Thyroid gland (tissue), 4 donors: ENCODE results near the gene ALCAM. TPM values are rescaled to one million over a fixed set of nuclear protein-coding genes. Genes with fewer than 3 reads are reported as not detected.

Source experiments
- DNase-seq, 2 donors: peaks; one replicate each; pipeline ENCODE4 v3.0.0-alpha.2; 2019
- H3K27ac ChIP-seq, 3 donors: fragments of 200-600 bp; sonication (generic); 1 replicate in 2 of 3; 2 replicates in 1 of 3; pipeline ENCODE4 v1.5.1; 2016 to 2019; ENCODE audit warnings: mild to moderate bottlenecking in 1 of 3, moderate library complexity in 1 of 3
- H3K27me3 ChIP-seq: fragments of 200-600 bp; sonication (generic); one replicate; pipeline ENCODE4 v1.5.1; 2019
- H3K36me3 ChIP-seq, 2 donors: fragments of 200-600 bp; sonication (generic); one replicate each; pipeline ENCODE4 v1.5.1; 2016 to 2019
- H3K4me1 ChIP-seq, 2 donors: fragments of 200-600 bp; sonication (generic); one replicate each; pipeline ENCODE4 v1.5.1; 2017 to 2019
- H3K4me3 ChIP-seq, 3 donors: fragments of 200-600 bp; sonication (generic); replicated peaks in 1 of 3; 1 replicate in 2 of 3; 2 replicates in 1 of 3; pipeline ENCODE4 v1.5.1; 2016; ENCODE audit warnings: mild to moderate bottlenecking in 1 of 3
- H3K9me3 ChIP-seq: fragments of 200-600 bp; sonication (generic); one replicate; pipeline ENCODE4 v1.5.1; 2017
- POLR2A ChIP-seq, 2 donors: fragments of 450-650 bp; IDR thresholded peaks; one replicate each; pipeline ENCODE4 v1.6.1; 2017; ENCODE audit warnings: antibody characterized with exemption in 2 of 2, mild to moderate bottlenecking in 2 of 2, moderate library complexity in 1 of 2
- WGBS, 2 donors: methylation state at CpG; one replicate each; pipeline ENCODE4 v1.1.5; 2017; 5-methylcytosine and 5-hydroxymethylcytosine counted together
- intact Hi-C: fragments of 100-400 bp; cut with DNase I; formaldehyde crosslinking; loops from one replicate; pipeline ENCODE4 v1.15.1; 2023
- total RNA-seq, 4 donors: library from RNA; depleted of rRNA; stranded (reverse); fragments of >200 nt; gene quantifications; one replicate each; pipeline ENCODE4 v1.2.3, GENCODE V29; 2016
- TF ChIP-seq, protein P1 (sequence below), 6 experiments: fragments of 200-600 bp in 3 of 6; fragments of 450-650 bp in 3 of 6; sonication (generic) in 3 of 6; IDR thresholded peaks; one replicate each; pipeline ENCODE4 v1.5.1; 2016 to 2019; ENCODE audit warnings: antibody characterized with exemption in 6 of 6, mild to moderate bottlenecking in 2 of 6, inconsistent platforms in 1 of 6, moderate library complexity in 1 of 6

Gene ALCAM
- total RNA-seq, 4 donors from 2014 or later = 86.5 to 129 (median 108) TPM

DNA sequence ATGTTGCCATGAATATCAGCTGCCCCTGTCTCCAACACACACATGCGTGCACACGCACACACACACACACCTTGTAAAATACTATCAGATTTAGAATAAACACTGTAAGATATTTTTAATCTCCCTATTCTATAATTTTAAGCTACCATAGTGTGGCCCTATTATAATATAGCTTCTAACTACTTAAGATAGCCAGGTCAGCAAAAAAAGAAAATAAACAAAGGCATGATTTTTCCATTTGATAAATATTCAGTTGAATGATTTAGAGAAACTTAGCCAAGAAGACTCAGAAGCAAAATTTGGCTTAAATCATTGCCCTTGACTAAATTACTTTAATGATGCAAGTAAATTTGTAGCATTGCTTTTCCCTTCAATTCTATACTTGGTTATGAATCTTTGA, 162.2 kb downstream of the ALCAM start:
- WGBS, 2 donors = 98 to 99% methylated on average over 2 of the region's 2 CpGs
- no peak for DNase-seq
- TF ChIP-seq, protein P1, sequence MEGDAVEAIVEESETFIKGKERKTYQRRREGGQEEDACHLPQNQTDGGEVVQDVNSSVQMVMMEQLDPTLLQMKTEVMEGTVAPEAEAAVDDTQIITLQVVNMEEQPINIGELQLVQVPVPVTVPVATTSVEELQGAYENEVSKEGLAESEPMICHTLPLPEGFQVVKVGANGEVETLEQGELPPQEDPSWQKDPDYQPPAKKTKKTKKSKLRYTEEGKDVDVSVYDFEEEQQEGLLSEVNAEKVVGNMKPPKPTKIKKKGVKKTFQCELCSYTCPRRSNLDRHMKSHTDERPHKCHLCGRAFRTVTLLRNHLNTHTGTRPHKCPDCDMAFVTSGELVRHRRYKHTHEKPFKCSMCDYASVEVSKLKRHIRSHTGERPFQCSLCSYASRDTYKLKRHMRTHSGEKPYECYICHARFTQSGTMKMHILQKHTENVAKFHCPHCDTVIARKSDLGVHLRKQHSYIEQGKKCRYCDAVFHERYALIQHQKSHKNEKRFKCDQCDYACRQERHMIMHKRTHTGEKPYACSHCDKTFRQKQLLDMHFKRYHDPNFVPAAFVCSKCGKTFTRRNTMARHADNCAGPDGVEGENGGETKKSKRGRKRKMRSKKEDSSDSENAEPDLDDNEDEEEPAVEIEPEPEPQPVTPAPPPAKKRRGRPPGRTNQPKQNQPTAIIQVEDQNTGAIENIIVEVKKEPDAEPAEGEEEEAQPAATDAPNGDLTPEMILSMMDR (IDR thresholded peaks at IDR 0.05) = no peak
- TF ChIP-seq POLR2A (IDR thresholded peaks at IDR 0.05) = no peak
- Histone ChIP-seq H3K36me3 (no peaks in the 10 kb centered on the region), H3K9me3 (no peaks in the 10 kb centered on the region), H3K27ac (no peak overlapping the region), H3K27me3 (no peaks in the 10 kb centered on the region), H3K4me1 (no peaks in the 10 kb centered on the region), H3K4me3 (no peak overlapping the region)
- intact Hi-C loops = no loop called here

DNA sequence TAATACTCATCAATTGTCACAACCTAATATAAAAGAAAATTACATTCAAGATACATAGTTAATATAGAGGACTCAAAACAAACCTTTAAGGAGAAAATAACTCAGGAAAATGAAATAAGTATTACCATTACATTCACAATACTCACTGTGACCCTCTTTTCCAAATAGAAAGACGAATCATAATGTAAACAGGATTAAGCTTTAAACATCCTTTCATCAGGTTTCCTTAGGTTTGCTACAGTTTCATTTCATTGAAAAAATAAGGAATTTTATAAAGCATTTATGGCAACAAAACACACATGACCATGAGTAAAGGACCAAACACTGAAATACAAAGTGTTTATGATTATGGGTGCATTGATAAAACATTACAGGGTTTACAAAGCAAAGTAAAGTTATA, 162.7 kb downstream of the ALCAM start:
- TF ChIP-seq, protein P1 (IDR thresholded peaks at IDR 0.05) = no peak
- TF ChIP-seq POLR2A (IDR thresholded peaks at IDR 0.05) = no peak
- H3K27me3 ChIP-seq = no peaks in the 10 kb centered on the region
- H3K27ac ChIP-seq = no peak overlapping the region
- DNase-seq = no peak
- H3K9me3 ChIP-seq = no peaks in the 10 kb centered on the region
- no peaks in the 10 kb centered on the region for H3K4me1 ChIP-seq
- H3K36me3 ChIP-seq = no peaks in the 10 kb centered on the region
- H3K4me3 ChIP-seq = no peak overlapping the region
- intact Hi-C loops = no loop called here
- WGBS, 2 donors = 81 to 86% methylated on average over 1 of the region's 1 CpG

DNA sequence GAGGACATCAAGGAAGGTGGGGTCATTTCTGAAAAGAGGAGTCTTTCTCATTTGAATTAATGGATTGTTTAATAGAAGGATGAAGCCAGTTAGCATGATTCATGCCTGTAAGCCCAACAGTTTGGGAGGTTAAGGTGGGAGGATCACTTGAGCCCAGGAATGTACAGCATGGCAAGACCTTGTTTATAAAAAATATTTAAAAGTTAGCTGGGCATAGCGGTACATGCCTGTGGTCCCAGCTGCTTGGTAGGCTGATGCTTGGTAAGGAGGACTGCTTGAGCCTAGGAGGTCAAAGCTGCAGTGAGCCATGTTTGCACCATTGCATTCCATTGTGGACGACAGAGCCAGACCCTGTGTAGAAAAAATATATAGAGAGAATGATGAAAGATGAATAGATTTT, 165.5 kb downstream of the ALCAM start:
- 91 to 96% methylated on average over 2 of the region's 2 CpGs for WGBS, 2 donors
- TF ChIP-seq, protein P1 (IDR thresholded peaks at IDR 0.05) = no peak
- no peak for TF ChIP-seq POLR2A (IDR thresholded peaks at IDR 0.05)
- Histone ChIP-seq H3K4me1 (no peaks in the 10 kb centered on the region), H3K27me3 (no peaks in the 10 kb centered on the region), H3K4me3 (no peak overlapping the region), H3K36me3 (no peaks in the 10 kb centered on the region), H3K27ac (no peak overlapping the region), H3K9me3 (no peaks in the 10 kb centered on the region)
- DNase-seq = no peak
- intact Hi-C loops = no loop called here

DNA sequence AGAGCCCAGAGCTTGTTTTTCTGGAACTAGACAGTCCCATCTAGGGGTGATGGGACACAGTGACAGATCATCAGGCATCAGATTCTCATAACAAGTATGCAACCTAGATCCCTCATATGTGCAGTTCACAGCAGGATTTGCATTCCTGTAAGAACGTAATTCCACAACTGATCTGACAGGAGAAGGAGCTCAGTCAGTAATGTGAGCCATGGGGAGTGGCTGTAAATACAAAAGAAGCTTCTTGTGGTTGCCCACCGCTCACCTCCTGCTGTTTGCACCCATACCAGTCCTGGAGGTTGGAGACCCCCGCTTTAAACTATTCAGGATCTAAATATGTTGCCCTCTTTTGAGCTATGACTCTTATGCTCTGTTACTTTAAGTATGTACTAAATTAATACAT, 167.3 kb downstream of the ALCAM start:
- Histone ChIP-seq H3K4me3 (no peak overlapping the region), H3K27me3 (no peaks in the 10 kb centered on the region), H3K36me3 (no peaks in the 10 kb centered on the region), H3K9me3 (no peaks in the 10 kb centered on the region), H3K4me1 (no peaks in the 10 kb centered on the region), H3K27ac (no peak overlapping the region)
- 98 to 100% methylated on average over 3 of the region's 3 CpGs for WGBS, 2 donors
- intact Hi-C loops = no loop called here
- DNase-seq = no peak
- TF ChIP-seq, protein P1 (IDR thresholded peaks at IDR 0.05) = no peak
- no peak for TF ChIP-seq POLR2A (IDR thresholded peaks at IDR 0.05)

DNA sequence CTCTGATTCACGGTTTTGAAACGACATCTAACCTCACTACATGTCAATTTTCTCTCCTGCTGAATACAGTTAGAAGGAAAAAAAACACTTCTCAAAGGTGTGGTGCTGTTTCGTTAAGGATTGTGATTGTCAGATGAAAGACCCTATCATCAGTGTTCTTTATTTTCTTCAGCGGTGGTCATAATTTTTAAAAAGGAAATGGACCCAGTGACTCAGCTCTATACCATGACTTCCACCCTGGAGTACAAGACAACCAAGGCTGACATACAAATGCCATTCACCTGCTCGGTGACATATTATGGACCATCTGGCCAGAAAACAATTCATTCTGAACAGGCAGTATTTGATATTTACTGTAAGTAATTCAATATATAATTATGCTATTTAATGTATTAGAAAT, 167.8 kb downstream of the ALCAM start:
- WGBS, 2 donors = 91% methylated on average over 5 of the region's 5 CpGs
- no peak for TF ChIP-seq POLR2A (IDR thresholded peaks at IDR 0.05)
- TF ChIP-seq, protein P1 (IDR thresholded peaks at IDR 0.05) = no peak
- Histone ChIP-seq H3K27ac (no peak overlapping the region), H3K27me3 (no peaks in the 10 kb centered on the region), H3K4me3 (no peak overlapping the region), H3K9me3 (no peaks in the 10 kb centered on the region), H3K36me3 (no peaks in the 10 kb centered on the region), H3K4me1 (no peaks in the 10 kb centered on the region)
- no peak for DNase-seq
- intact Hi-C loops = no loop called here
